ENCODE measurements around the gene STK4.

DNA sequence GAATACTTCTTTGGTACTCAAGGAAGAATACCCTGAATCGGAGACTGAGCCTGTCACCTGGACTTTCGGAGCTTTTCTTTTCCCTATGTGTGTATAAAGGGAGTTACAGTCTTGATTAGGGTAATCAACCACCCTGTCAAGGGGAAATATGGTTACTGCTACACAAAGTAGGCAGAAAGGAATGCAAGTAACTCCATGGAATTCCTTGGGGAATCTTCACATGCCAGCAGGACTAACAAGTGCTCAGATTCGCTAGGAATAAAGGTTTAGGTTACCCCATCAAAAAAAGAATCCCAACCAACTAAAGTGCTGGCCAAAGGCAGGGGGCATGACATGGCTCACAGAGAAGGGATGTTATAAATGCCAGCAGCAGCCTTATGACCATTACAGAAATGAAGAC is 124.2 kb downstream of the STK4 start:
- TF ChIP-seq USF2 (IDR thresholded peaks at IDR 0.05; ENCODE audit: low read length) (no peak), GABPA (IDR thresholded peaks at IDR 0.05; ENCODE audit: borderline replicate concordance, insufficient read depth, low read length) (no peak), EGR1 (IDR thresholded peaks at IDR 0.05; ENCODE audit: borderline replicate concordance, low read depth, low read length) (no peak), CTCF (IDR thresholded peaks at IDR 0.05; ENCODE audit: control extremely low read depth in 1 of 3, insufficient read depth in 1 of 3, low read depth in 1 of 3, low read length in 3 of 3) (no peak), MAFK (IDR thresholded peaks at IDR 0.05; ENCODE audit: low read depth, low read length) (no peak), POLR2AphosphoS5 (IDR thresholded peaks at IDR 0.05; ENCODE audit: low read depth, low read length) (no peak), POLR2A (IDR thresholded peaks at IDR 0.05; ENCODE audit: control extremely low read depth in 1 of 2, low read depth in 2 of 2, low read length in 2 of 2) (no peak)

All from H1 (cell line).